K562 (cell line): ENCODE results near the gene SUMF1. TPM values are rescaled to one million over a fixed set of nuclear protein-coding genes. Genes with fewer than 3 reads are reported as not detected.

Experiments used
- ATAC-seq: fragments of 200-7000 bp; cut with Tn5 transposase; 3 replicates; pipeline ENCODE4 v1.9.1; 2020; ENCODE audit warnings: moderate library complexity
- BruUV-seq: library from RNA; stranded (reverse); fragments of 400-500 nt; replicated peaks from 2 replicates; lab custom pipeline; 2021; lab: Mats Ljungman, UMichigan
- CTCF ChIA-PET: fragments of 300-600 bp; formaldehyde crosslinking; extraction: SDS; loops from one replicate; lab custom pipeline; 2021; ENCODE audit warnings: low intra/inter-chr PET ratio; lab: Yijun Ruan, JAX
- POLR2A ChIA-PET: fragments of 300-600, 350-650 bp; sonication (Branson Sonifier 250); formaldehyde crosslinking; extraction: SDS; loops from one replicate; lab custom pipeline; 2021; ENCODE audit warnings: antibody characterized with exemption, inconsistent platforms; lab: Yijun Ruan, JAX
- DNase-seq, 4 experiments: peaks; one replicate each; pipeline versions ENCODE4 v3.0.0 to v3.0.0-alpha.2; 2011 to 2018; ENCODE audit warnings: low spot score in 3 of 4, mixed read lengths in 3 of 4; ENCODE audit errors: extremely low read depth in 1 of 4
- FAIRE-seq: peaks from 2 replicates; lab custom pipeline; 2011; peaks lifted over from hg19 to GRCh38; lab: Jason Lieb, UNC
- H2AFZ ChIP-seq: 2 replicates; pipeline ENCODE4 v1.6.0; 2011; ENCODE audit warnings: low read depth, low read length, control low read depth, inconsistent platforms
- H3K27ac ChIP-seq: fragments of 200-600 bp; 3 replicates; pipeline ENCODE4 v1.8.0; 2011; ENCODE audit warnings: low read depth, mild to moderate bottlenecking, control low read depth, inconsistent platforms, low read length, moderate library complexity, mixed read lengths; ENCODE audit errors: extremely low read depth
- H3K27me3 ChIP-seq, 2 experiments: fragments of 300-600 bp in 1 of 2; 2 replicates in 1 of 2; 3 replicates in 1 of 2; pipeline versions ENCODE4 v1.6.0 to v1.8.0; 2011; ENCODE audit warnings: inconsistent platforms in 2 of 2, low read length in 2 of 2, mild to moderate bottlenecking in 1 of 2, mixed read lengths in 1 of 2, moderate library complexity in 1 of 2; ENCODE audit not compliant: control insufficient read depth in 2 of 2, insufficient read depth in 2 of 2
- H3K36me3 ChIP-seq: fragments of 300-600 bp; 3 replicates; pipeline ENCODE4 v1.8.0; 2011; ENCODE audit warnings: mild to moderate bottlenecking, low read length, inconsistent platforms; ENCODE audit not compliant: control insufficient read depth, insufficient read depth
- H3K4me1 ChIP-seq, 2 experiments: fragments of 200-600 bp in 1 of 2; replicated peaks in 1 of 2; 2 replicates in 1 of 2; 3 replicates in 1 of 2; pipeline versions ENCODE4 v1.5.1 to v1.8.0; 2011; ENCODE audit warnings: inconsistent platforms in 2 of 2, low read length in 2 of 2, mild to moderate bottlenecking in 1 of 2, mixed read lengths in 1 of 2, moderate library complexity in 1 of 2; ENCODE audit not compliant: control insufficient read depth in 2 of 2, insufficient read depth in 2 of 2
- H3K4me2 ChIP-seq: 2 replicates; pipeline ENCODE4 v1.6.1; 2011; ENCODE audit warnings: low read length, control low read depth, inconsistent platforms, mixed read lengths; ENCODE audit not compliant: insufficient read depth
- H3K4me3 ChIP-seq: fragments of 200-600 bp; sonication (generic), shearing (Covaris generic); 2 replicates; pipeline ENCODE4 v1.5.1; 2016; ENCODE audit warnings: control low read depth, inconsistent platforms
- H3K79me2 ChIP-seq: fragments of 200-600 bp; 3 replicates; pipeline ENCODE4 v1.8.0; 2011; ENCODE audit warnings: low read length, inconsistent platforms; ENCODE audit not compliant: control insufficient read depth, insufficient read depth
- H3K9ac ChIP-seq, 2 experiments: 2 replicates each; pipeline versions ENCODE4 v1.6.0 to v1.6.1; 2011; ENCODE audit warnings: low read depth in 2 of 2, low read length in 2 of 2, control low read depth in 1 of 2, inconsistent platforms in 1 of 2, mild to moderate bottlenecking in 1 of 2, mixed read lengths in 1 of 2; ENCODE audit not compliant: insufficient read depth in 1 of 2
- H3K9me1 ChIP-seq: one replicate; pipeline ENCODE4 v1.6.0; 2011; ENCODE audit warnings: inconsistent platforms, mild to moderate bottlenecking, low read length, moderate library complexity; ENCODE audit not compliant: control insufficient read depth, insufficient read depth
- H3K9me3 ChIP-seq: replicated peaks from 2 replicates; pipeline ENCODE4 v1.5.1; 2011; ENCODE audit warnings: low read depth, low read length, inconsistent platforms; ENCODE audit not compliant: control insufficient read depth, insufficient read depth
- H4K20me1 ChIP-seq: replicated peaks from 2 replicates; pipeline ENCODE4 v1.6.1; 2011; ENCODE audit warnings: low read length, inconsistent platforms, mixed read lengths; ENCODE audit not compliant: control insufficient read depth, insufficient read depth
- BRD9 ChIP-seq: fragments of 450-650 bp; IDR thresholded peaks from 2 replicates; pipeline ENCODE4 v1.6.1; 2018; ENCODE audit warnings: low read depth; ENCODE audit not compliant: partially characterized antibody
- CBX5 ChIP-seq: IDR thresholded peaks from 2 replicates; pipeline ENCODE4 v1.6.1; 2014; ENCODE audit warnings: low read depth, borderline replicate concordance
- CEBPB ChIP-seq: fragments of 450-650 bp; IDR thresholded peaks from 2 replicates; pipeline ENCODE4 v1.6.1; 2016; ENCODE audit warnings: missing genetic modification characterization, missing compliant biosample characterization
- CREB1 ChIP-seq, 2 experiments: sonication (generic) in 1 of 2; formaldehyde crosslinking in 1 of 2; IDR thresholded peaks; 2 replicates each; pipeline versions ENCODE4 v1.6.1 to v1.8.0; 2012 to 2022; ENCODE audit warnings: inconsistent platforms in 1 of 2, mild to moderate bottlenecking in 1 of 2, missing genetic modification reagents in 1 of 2, moderate library complexity in 1 of 2
- NFIX ChIP-seq: fragments of 250-450 bp; sonication (Bioruptor Pico); IDR thresholded peaks from 2 replicates; pipeline ENCODE4 v1.4.0; 2020; ENCODE audit warnings: low read depth, mild to moderate bottlenecking, moderate library complexity
- NR2C2 ChIP-seq, 2 experiments: fragments of 200-800 bp in 1 of 2; sonication (Bioruptor generic) in 1 of 2; sonication (generic) in 1 of 2; formaldehyde crosslinking in 1 of 2; IDR thresholded peaks; 2 replicates each; pipeline versions ENCODE4 v1.6.1 to v1.8.0; 2016 to 2022; ENCODE audit warnings: mild to moderate bottlenecking in 1 of 2, missing compliant biosample characterization in 1 of 2, missing genetic modification characterization in 1 of 2, missing genetic modification reagents in 1 of 2
- NR4A1 ChIP-seq, 2 experiments: fragments of 250-450 bp in 1 of 2; fragments of 450-650 bp in 1 of 2; sonication (Bioruptor Pico) in 1 of 2; IDR thresholded peaks; 2 replicates each; pipeline versions ENCODE4 v1.4.0 to v1.6.1; 2016 to 2020; ENCODE audit warnings: mild to moderate bottlenecking in 2 of 2, missing compliant biosample characterization in 1 of 2, missing genetic modification characterization in 1 of 2, moderate library complexity in 1 of 2
- OTX1 ChIP-seq: fragments of 450-650 bp; formaldehyde crosslinking; IDR thresholded peaks from 2 replicates; pipeline ENCODE4 v1.4.0; 2022; ENCODE audit warnings: mild to moderate bottlenecking
- RBM17 ChIP-seq: fragments of 200-400 bp; formaldehyde crosslinking; IDR thresholded peaks from 2 replicates; pipeline ENCODE4 v1.6.1; 2017; ENCODE audit warnings: low read depth, mild to moderate bottlenecking, low read length, borderline replicate concordance
- RUNX1 ChIP-seq: sonication (generic); IDR thresholded peaks from 2 replicates; pipeline ENCODE4 v1.6.1; 2016; ENCODE audit warnings: antibody characterized with exemption, low read depth
- SAP30 ChIP-seq: fragments of 200-600 bp; sonication (generic); IDR thresholded peaks from 2 replicates; pipeline ENCODE4 v1.6.1; 2012; ENCODE audit warnings: borderline replicate concordance, low read depth, mild to moderate bottlenecking, moderate library complexity, low read length, control low read depth, inconsistent platforms; ENCODE audit not compliant: insufficient read depth, poor library complexity, severe bottlenecking
- SIN3A ChIP-seq, 2 experiments: fragments of 150-350 bp in 1 of 2; IDR thresholded peaks; 2 replicates each; pipeline ENCODE4 v1.6.1; 2011 to 2016; ENCODE audit warnings: borderline replicate concordance in 2 of 2, low read depth in 2 of 2, low read length in 2 of 2, mild to moderate bottlenecking in 2 of 2, moderate library complexity in 2 of 2; ENCODE audit not compliant: control insufficient read depth in 1 of 2
- SMAD3 ChIP-seq: fragments of 450-650 bp; formaldehyde crosslinking; conservative IDR thresholded peaks from 2 replicates; pipeline ENCODE4 v1.4.0; 2020; ENCODE audit warnings: mild to moderate bottlenecking
- SREBF2 ChIP-seq: sonication (generic); formaldehyde crosslinking; IDR thresholded peaks from 2 replicates; pipeline ENCODE4 v1.4.0; 2020; ENCODE audit warnings: mild to moderate bottlenecking, missing genetic modification reagents
- ZNF143 ChIP-seq: sonication (generic); formaldehyde crosslinking; IDR thresholded peaks from 2 replicates; pipeline ENCODE4 v1.9.0; 2022; ENCODE audit warnings: mild to moderate bottlenecking, missing genetic modification reagents
- ZNF263 ChIP-seq: sonication (generic); formaldehyde crosslinking; IDR thresholded peaks from 2 replicates; pipeline ENCODE4 v1.8.0; 2022; ENCODE audit warnings: mild to moderate bottlenecking, missing genetic modification reagents, borderline replicate concordance
- WGBS: fragments of 100-300 bp; shearing (Covaris generic); methylation state at CpG from one replicate; pipeline ENCODE4 v1.1.6; 2016; ENCODE audit warnings: low coverage, mixed read lengths; ENCODE audit not compliant: insufficient coverage; ENCODE audit errors: missing lambda C conversion rate; 5-methylcytosine and 5-hydroxymethylcytosine counted together
- in situ Hi-C: fragments of 300-500 bp; cut with MboI; formaldehyde crosslinking; loops from 4 replicates; pipeline ENCODE4 v1.15.0; 2018; ENCODE audit warnings: inconsistent platforms, mixed read lengths
- intact Hi-C: fragments of 100-400 bp; cut with micrococcal nuclease; formaldehyde crosslinking; loops from 2 replicates; pipeline ENCODE4 v1.14.2; 2022
- polyA plus RNA-seq, 8 experiments: library from polyadenylated mRNA; depleted of rRNA in 4 of 8; stranded (reverse) in 5 of 8; unstranded in 3 of 8; fragments of >200 nt; fragmentation: Nextera tagmentation in 2 of 8; fragmentation: Illumina TruSeq in 1 of 8; extraction: Ambion mirVana in 2 of 8; extraction: Trizol in 1 of 8; gene quantifications; 2 replicates each; pipeline versions ENCODE4 v1.2.1 to v1.2.3, GENCODE V29; 2011 to 2014; ENCODE audit warnings: inconsistent platforms in 1 of 8, missing spikeins in 1 of 8
- total RNA-seq, 7 experiments: library from RNA; depleted of rRNA in 6 of 7; stranded (reverse); fragments of >200 nt in 6 of 7; fragmentation: Illumina TruSeq in 2 of 7; extraction: Trizol in 2 of 7; gene quantifications; 2 replicates each; pipeline versions ENCODE4 v1.2.1 to v1.2.3, GENCODE V29; 2011 to 2021; ENCODE audit warnings: low replicate concordance in 1 of 7

Gene SUMF1
- total and polyA plus RNA-seq, 9 of the 15 experiments (the other 6 are each of a cell fraction or from before 2014, with no cell fraction given) = 1.3 to 7.4 (median 4.2) TPM

DNA sequence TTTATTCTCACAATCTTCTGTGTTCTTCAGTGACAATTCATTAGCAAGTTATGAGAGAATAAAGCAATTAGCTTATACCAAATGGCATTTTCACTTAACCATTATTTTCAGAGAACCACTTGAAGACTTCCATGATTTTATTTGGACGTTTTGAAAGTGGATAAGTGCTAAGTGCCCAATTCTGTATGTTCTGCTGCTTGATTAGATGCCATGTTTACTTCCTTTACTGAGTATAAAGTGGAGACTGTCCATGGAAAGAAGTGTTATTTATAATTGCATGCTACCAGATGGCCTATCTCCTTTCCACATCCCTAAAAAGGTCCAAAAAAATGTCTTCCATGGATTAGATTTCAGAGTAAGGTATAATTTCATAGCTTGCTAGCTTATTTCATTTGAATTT lies 69.6 kb downstream of the SUMF1 start:
- no peak overlapping the region for H3K4me2 ChIP-seq
- H3K9me3 ChIP-seq = no peaks in the 10 kb centered on the region
- DNase-seq (no peak), FAIRE-seq (no peak), ATAC-seq (no peak)
- H3K9ac ChIP-seq = no peak overlapping the region
- H4K20me1 ChIP-seq = no peaks in the 10 kb centered on the region
- intact Hi-C loops = no loop called here
- H3K4me1 ChIP-seq = no peaks in the 10 kb centered on the region
- H3K9me1 ChIP-seq = no peaks in the 10 kb centered on the region
- ChIA-PET CTCF (no interaction called here), POLR2A (interaction anchor here (1.1 kb wide), 1 partner anchor 29 kb away, joined by 4 read pairs; no protein-coding TSS in a partner anchor)
- H3K36me3 ChIP-seq = no peaks in the 10 kb centered on the region
- TF ChIP-seq SMAD3 (CRISPR knock-in tag) (no peak), SIN3A (IDR thresholded peaks at IDR 0.05; ENCODE audit: borderline replicate concordance in 2 of 2, control insufficient read depth in 1 of 2, low read depth in 2 of 2, low read length in 2 of 2) (no peak), SREBF2 (CRISPR knock-in tag) (no peak), NR4A1 (CRISPR knock-in tag; IDR thresholded peaks at IDR 0.05) (no peak), NR4A1 (tag; IDR thresholded peaks at IDR 0.05) (no peak), RUNX1 (no peak), NFIX (CRISPR knock-in tag) (no peak), SAP30 (no peak), ZNF143 (CRISPR knock-in tag) (no peak), RBM17 (no peak), CEBPB (no peak), CREB1 (IDR thresholded peaks at IDR 0.05) (no peak), CREB1 (CRISPR knock-in tag; IDR thresholded peaks at IDR 0.05) (no peak), NR2C2 (CRISPR knock-in tag; IDR thresholded peaks at IDR 0.05) (no peak), NR2C2 (tag; IDR thresholded peaks at IDR 0.05) (no peak), CBX5 (no peak), ZNF263 (no peak), BRD9 (no peak), OTX1 (CRISPR knock-in tag) (no peak)
- no peaks in the 10 kb centered on the region for H3K27me3 ChIP-seq
- H2AFZ ChIP-seq = no peak overlapping the region
- in situ Hi-C loops = no loop called here
- WGBS = 0% methylated on average over 1 of the region's 1 CpG
- H3K4me3 ChIP-seq = no peak overlapping the region
- no TSS peak for BruUV-seq
- H3K79me2 ChIP-seq = no peaks in the 10 kb centered on the region
- no peak overlapping the region for H3K27ac ChIP-seq
